ENCODE data around the gene ZNF526. TPM values are rescaled to one million over a fixed set of nuclear protein-coding genes. Genes with fewer than 3 reads are reported as not detected.
A peak's percentile ranks its signal among the peaks of the same experiment; 100 is the strongest.

Gene ZNF526
- total and polyA plus RNA-seq, 8 donors: 2.4 to 7.5 (median 5.6) TPM

DNA sequence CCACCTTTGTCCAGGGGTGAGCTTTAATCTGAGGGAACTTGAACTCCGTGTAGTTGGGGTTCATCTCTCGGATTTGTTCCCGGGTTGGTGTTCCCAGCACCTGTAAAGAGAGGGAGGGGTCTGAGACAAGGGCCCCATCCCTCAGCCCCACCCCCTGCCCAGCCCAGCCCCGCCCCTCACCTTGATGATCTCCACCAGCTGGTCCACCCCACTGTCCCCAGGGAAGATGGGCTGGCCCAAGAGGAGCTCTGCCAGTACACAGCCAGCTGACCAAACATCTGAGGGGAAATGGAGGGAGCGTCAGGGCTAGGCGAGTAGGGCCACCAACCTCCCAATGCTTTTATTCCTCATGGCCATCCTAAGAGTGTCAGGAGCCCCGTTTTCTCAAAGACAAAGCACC is 13.0 kb downstream of the ZNF526 start:
- peaks cover 4 to 56% (median 29%) of the 10 kb centered on the region in 3 donors for H3K36me3 ChIP-seq

DNA sequence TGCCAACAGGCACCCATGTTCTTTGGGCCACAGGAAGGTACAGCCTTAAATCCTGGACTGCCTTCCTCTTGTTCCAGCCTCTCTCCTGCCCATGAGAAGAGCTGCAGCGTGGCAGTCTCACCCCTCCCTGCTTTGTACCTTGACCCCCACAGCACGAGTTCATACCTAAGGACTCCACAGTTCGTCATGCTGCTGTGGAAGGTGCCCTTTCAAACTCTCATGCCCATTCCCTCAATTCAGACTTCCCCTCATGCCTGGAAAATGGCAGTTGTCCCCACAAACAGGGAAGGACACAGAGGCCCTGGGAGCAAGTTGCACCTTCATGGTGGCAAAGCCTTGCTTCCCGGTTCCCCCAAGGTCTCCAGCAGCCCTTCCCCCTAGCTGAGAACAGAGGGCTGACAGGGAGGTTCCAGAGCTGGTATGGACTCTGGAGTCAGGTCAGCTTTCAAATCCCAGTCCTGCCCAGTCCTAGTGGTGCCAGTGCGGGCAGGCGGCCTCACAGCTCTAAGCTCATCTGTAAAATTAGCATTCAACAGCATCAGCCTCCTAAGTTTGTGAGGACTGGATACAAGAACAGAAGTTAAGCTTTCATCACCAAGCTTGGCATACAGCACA is 13.7 kb downstream of the ZNF526 start:
- H3K27me3 ChIP-seq: no peaks in the 10 kb centered on the region
- FAIRE-seq: no peak
- no peak for DNase-seq
- H3K4me1 ChIP-seq: no peaks in the 10 kb centered on the region
- TF ChIP-seq, protein P1, sequence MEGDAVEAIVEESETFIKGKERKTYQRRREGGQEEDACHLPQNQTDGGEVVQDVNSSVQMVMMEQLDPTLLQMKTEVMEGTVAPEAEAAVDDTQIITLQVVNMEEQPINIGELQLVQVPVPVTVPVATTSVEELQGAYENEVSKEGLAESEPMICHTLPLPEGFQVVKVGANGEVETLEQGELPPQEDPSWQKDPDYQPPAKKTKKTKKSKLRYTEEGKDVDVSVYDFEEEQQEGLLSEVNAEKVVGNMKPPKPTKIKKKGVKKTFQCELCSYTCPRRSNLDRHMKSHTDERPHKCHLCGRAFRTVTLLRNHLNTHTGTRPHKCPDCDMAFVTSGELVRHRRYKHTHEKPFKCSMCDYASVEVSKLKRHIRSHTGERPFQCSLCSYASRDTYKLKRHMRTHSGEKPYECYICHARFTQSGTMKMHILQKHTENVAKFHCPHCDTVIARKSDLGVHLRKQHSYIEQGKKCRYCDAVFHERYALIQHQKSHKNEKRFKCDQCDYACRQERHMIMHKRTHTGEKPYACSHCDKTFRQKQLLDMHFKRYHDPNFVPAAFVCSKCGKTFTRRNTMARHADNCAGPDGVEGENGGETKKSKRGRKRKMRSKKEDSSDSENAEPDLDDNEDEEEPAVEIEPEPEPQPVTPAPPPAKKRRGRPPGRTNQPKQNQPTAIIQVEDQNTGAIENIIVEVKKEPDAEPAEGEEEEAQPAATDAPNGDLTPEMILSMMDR (IDR thresholded peaks at IDR 0.05): no peak
- no peak overlapping the region for H3K4me3 ChIP-seq
- intact Hi-C loops (cut with DNase I): no loop called here
- ATAC-seq: no peak
- WGBS, 2 donors: 77 to 81% methylated on average over 6 of the region's 6 CpGs
- no peak overlapping the region for H3K27ac ChIP-seq
- no peaks in the 10 kb centered on the region for H3K9me3 ChIP-seq
- peaks cover 4 to 56% (median 29%) of the 10 kb centered on the region in 3 donors for H3K36me3 ChIP-seq

More for the DNA sequence above, 13.0 kb downstream of the ZNF526 start:
- 67 to 72% methylated on average over 7 of the region's 7 CpGs for WGBS, 2 donors
- Histone ChIP-seq H3K4me1 (no peaks in the 10 kb centered on the region), H3K4me3 (no peak overlapping the region), H3K27me3 (no peaks in the 10 kb centered on the region), H3K9me3 (no peaks in the 10 kb centered on the region), H3K27ac (no peak overlapping the region)
- no peak for ATAC-seq
- FAIRE-seq: no peak
- no peak for DNase-seq
- TF ChIP-seq, protein P1 (IDR thresholded peaks at IDR 0.05): no peak
- intact Hi-C loops (cut with DNase I): no loop called here

DNA sequence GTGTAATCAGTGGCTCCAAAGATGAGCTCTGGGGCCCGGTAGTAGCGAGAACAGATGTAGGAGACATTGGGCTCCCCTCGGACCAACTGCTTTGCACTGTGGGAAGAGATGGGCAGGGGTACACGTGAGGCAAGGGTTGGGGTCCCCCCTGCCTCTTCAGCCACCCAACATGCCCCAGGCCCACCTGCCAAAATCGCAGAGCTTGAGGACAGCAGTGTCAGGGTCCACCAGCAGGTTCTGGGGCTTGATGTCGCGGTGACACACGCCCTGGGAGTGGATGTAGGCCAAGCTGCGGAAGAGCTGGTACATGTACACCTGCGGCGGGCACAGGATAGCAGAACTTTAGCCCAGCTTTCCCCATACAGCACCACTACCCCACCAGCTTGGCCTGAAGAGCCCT is 14.3 kb downstream of the ZNF526 start:
- FAIRE-seq (no peak), ATAC-seq (no peak), DNase-seq (no peak)
- WGBS, 2 donors: 90 to 93% methylated on average over 11 of the region's 11 CpGs
- intact Hi-C loops (cut with DNase I): no loop called here
- no peaks in the 10 kb centered on the region for H3K9me3 ChIP-seq
- TF ChIP-seq, protein P1 (IDR thresholded peaks at IDR 0.05): no peak
- H3K27ac ChIP-seq: no peak overlapping the region
- H3K27me3 ChIP-seq: no peaks in the 10 kb centered on the region
- no peaks in the 10 kb centered on the region for H3K4me1 ChIP-seq
- no peak overlapping the region for H3K4me3 ChIP-seq
- H3K36me3 ChIP-seq: peaks cover 4 to 56% (median 29%) of the 10 kb centered on the region in 3 donors

DNA sequence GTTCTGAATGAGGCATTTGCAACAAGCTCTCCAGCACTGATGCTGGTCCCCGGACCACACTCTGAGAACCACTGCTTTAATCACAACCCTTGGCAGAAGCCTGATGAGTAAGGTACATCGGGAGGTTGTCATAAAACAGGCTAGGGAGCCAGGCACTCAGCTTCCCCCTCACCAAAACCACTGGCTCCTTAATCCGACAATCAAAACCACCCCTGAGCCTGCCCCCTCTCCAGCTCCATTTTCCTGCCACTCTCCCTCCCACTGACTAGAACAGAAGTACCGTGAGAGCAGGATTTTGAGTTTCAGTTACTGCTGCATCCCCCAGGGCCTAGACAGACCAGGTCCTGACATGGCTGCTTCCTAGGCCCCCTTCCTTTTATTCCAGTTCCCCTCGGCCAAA is 15.1 kb downstream of the ZNF526 start:
- DNase-seq (no peak), ATAC-seq (no peak), FAIRE-seq (no peak)
- intact Hi-C loops (cut with DNase I): no loop called here
- Histone ChIP-seq H3K4me3 (no peak overlapping the region), H3K27me3 (no peaks in the 10 kb centered on the region), H3K36me3 (peaks cover 4 to 56% (median 29%) of the 10 kb centered on the region in 3 donors), H3K27ac (no peak overlapping the region), H3K9me3 (no peaks in the 10 kb centered on the region), H3K4me1 (no peaks in the 10 kb centered on the region)
- TF ChIP-seq, protein P1 (IDR thresholded peaks at IDR 0.05): no peak
- 84 to 97% methylated on average over 5 of the region's 5 CpGs for WGBS, 2 donors

DNA sequence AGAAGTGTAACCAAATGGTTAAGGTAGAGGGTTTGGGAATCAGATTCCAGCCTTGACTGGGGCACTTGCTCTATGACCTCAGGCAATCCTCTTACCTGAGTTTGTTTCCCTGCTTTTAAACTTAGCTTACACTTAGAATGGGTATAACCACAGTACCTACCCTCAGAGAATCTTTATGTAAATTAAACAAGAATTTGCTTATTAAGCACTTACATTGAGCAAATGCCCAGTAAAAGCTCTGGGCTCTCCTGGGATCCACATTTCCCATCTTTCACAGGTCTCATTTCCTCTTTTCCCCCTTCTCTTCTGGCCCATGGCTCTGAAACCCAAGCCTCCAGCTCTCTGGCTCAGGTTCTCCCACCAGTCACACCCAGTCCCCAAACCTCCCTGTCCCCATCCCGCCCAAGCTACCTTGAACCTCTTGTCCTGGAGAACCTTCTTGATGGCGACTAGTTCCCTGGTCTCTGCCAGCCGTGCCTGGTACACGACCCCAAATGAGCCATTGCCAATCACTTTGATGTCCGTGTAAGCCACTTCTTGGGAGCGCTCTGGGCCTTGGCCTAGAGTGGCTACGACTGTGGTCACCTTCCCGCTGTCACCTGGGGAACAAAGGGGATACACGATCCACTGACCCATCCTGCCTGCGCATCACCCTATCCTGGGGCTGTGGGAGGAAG is 19.6 kb downstream of the ZNF526 start:
- FAIRE-seq: no peak
- H3K36me3 ChIP-seq: peaks cover 0 to 21% (median 10%) of the 10 kb centered on the region in 3 donors
- intact Hi-C loops (cut with DNase I): loop anchor here in 1 of 3 donors (10.0 kb wide), 2 partner anchors 55 to 195 kb away; no protein-coding TSS in a partner anchor
- WGBS, 2 donors: 86 to 89% methylated on average over 10 of the region's 10 CpGs
- H3K4me3 ChIP-seq: no peak overlapping the region
- no peak for ATAC-seq
- peak in 1 of 6 donors; percentile 60 for DNase-seq
- H3K4me1 ChIP-seq: peaks cover 0 to 12% (median 7%) of the 10 kb centered on the region in 3 donors
- TF ChIP-seq, protein P1 (IDR thresholded peaks at IDR 0.05): no peak
- H3K27ac ChIP-seq: no peak overlapping the region
- H3K9me3 ChIP-seq: no peaks in the 10 kb centered on the region
- H3K27me3 ChIP-seq: no peaks in the 10 kb centered on the region
